Measurements from ENCODE around the gene ANKRD62.

DNA sequence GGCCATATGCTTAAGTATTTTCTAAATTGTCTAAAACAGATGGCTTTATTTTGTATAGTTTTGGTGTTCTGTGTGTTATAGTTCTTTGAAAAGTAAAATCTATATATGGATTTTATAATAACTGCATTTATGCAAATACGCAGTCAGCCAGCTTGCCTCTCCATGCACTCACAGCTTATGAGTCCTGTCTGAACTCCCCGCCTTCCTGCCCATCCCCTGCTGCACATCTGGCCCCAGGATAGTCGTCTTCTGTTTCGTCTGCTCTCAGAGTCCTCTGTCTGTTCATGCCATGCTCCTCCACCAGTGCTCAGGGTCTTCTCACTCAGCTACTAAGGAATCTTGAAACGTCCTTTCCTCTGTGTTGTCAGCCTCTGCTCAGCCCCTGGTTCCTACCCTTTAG is 28.2 kb upstream of the ANKRD62 start:
- no peak for TF ChIP-seq TAF1 (IDR thresholded peaks at IDR 0.05; ENCODE audit: borderline replicate concordance, insufficient read depth, low read length)
- no peak for TF ChIP-seq POLR2AphosphoS5 (IDR thresholded peaks at IDR 0.05; ENCODE audit: low read depth, low read length)
- TF ChIP-seq, protein P1, sequence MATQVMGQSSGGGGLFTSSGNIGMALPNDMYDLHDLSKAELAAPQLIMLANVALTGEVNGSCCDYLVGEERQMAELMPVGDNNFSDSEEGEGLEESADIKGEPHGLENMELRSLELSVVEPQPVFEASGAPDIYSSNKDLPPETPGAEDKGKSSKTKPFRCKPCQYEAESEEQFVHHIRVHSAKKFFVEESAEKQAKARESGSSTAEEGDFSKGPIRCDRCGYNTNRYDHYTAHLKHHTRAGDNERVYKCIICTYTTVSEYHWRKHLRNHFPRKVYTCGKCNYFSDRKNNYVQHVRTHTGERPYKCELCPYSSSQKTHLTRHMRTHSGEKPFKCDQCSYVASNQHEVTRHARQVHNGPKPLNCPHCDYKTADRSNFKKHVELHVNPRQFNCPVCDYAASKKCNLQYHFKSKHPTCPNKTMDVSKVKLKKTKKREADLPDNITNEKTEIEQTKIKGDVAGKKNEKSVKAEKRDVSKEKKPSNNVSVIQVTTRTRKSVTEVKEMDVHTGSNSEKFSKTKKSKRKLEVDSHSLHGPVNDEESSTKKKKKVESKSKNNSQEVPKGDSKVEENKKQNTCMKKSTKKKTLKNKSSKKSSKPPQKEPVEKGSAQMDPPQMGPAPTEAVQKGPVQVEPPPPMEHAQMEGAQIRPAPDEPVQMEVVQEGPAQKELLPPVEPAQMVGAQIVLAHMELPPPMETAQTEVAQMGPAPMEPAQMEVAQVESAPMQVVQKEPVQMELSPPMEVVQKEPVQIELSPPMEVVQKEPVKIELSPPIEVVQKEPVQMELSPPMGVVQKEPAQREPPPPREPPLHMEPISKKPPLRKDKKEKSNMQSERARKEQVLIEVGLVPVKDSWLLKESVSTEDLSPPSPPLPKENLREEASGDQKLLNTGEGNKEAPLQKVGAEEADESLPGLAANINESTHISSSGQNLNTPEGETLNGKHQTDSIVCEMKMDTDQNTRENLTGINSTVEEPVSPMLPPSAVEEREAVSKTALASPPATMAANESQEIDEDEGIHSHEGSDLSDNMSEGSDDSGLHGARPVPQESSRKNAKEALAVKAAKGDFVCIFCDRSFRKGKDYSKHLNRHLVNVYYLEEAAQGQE (IDR thresholded peaks at IDR 0.05; ENCODE audit: insufficient read depth in 1 of 2, low read depth in 2 of 2, low read length in 2 of 2), result no peak
- no peak for TF ChIP-seq SIN3A (IDR thresholded peaks at IDR 0.05; ENCODE audit: borderline replicate concordance, insufficient read depth, low read length)
- TF ChIP-seq FOXP2 (optimal IDR thresholded peaks at IDR 0.05; ENCODE audit: borderline replicate concordance, extremely low read depth, extremely low read length, insufficient read depth), result no peak

Data from PFSK-1 (cell line).